Left lung (tissue), 10 donors: ENCODE results near the gene GADD45G. TPM values are rescaled to one million over a fixed set of nuclear protein-coding genes. Genes with fewer than 3 reads are reported as not detected.

Experiments
- ATAC-seq: fragments of 200-7000 bp; cut with Tn5 transposase; one replicate; pipeline ENCODE4 v1.9.1; 2020; ENCODE audit warnings: moderate library complexity
- DNase-seq, 4 donors: peaks; one replicate each; pipeline ENCODE4 v3.0.0-alpha.2; 2013 to 2020
- H3K27ac ChIP-seq, 2 donors: fragments of 200-600 bp; sonication (generic) in 1 of 2; one replicate each; pipeline versions ENCODE4 v1.5.0 to v1.8.0; 2020 to 2021
- H3K27me3 ChIP-seq, 2 donors: fragments of 200-600 bp; sonication (generic) in 1 of 2; one replicate each; pipeline versions ENCODE4 v1.5.0 to v1.8.0; 2020 to 2021
- H3K36me3 ChIP-seq, 2 donors: fragments of 200-600 bp; sonication (generic) in 1 of 2; one replicate each; pipeline versions ENCODE4 v1.5.0 to v1.8.0; 2020 to 2021
- H3K4me1 ChIP-seq, 2 donors: fragments of 200-600 bp; one replicate each; pipeline ENCODE4 v1.8.0; 2021
- H3K4me3 ChIP-seq, 2 donors: fragments of 200-600 bp; sonication (generic) in 1 of 2; one replicate each; pipeline versions ENCODE4 v1.5.0 to v1.8.0; 2020 to 2021; ENCODE audit warnings: mild to moderate bottlenecking in 1 of 2
- H3K9me3 ChIP-seq, 2 donors: fragments of 200-600 bp; sonication (generic) in 1 of 2; one replicate each; pipeline versions ENCODE4 v1.5.0 to v1.8.0; 2020 to 2021
- intact Hi-C, 2 donors: fragments of 100-400 bp; cut with DNase I; formaldehyde crosslinking; loops; one replicate each; pipeline versions ENCODE4 v1.11.2 to v1.14.2; 2022
- polyA plus RNA-seq, 6 donors: library from polyadenylated mRNA; unstranded; fragments of 120-200 nt; gene quantifications; one replicate each; pipeline ENCODE4 v1.2.1, GENCODE V29; 2013; ENCODE audit not compliant: insufficient read length in 6 of 6
- total RNA-seq, 2 donors: library from RNA; stranded (reverse); fragmentation: NEBNext Ultra II Directional; extraction: Animal tissue kit (Norgen Biotek cat#: 25700); gene quantifications; one replicate each; pipeline ENCODE4 v1.2.1, GENCODE V29; 2021
- TF ChIP-seq, protein P1 (sequence below), 2 donors: fragments of 200-600 bp; sonication (generic) in 1 of 2; IDR thresholded peaks; one replicate each; pipeline versions ENCODE4 v1.5.0 to v1.8.0; 2021; ENCODE audit warnings: antibody characterized with exemption in 2 of 2
- donor health status: DM: no; HTN: yes; CAD: no.
- donor health status: DM: no; HTN: no; CAD: no.

The GADD45G gene
- total and polyA plus RNA-seq, 8 donors, result 3.9 to 12.6 (median 4.9) TPM

DNA sequence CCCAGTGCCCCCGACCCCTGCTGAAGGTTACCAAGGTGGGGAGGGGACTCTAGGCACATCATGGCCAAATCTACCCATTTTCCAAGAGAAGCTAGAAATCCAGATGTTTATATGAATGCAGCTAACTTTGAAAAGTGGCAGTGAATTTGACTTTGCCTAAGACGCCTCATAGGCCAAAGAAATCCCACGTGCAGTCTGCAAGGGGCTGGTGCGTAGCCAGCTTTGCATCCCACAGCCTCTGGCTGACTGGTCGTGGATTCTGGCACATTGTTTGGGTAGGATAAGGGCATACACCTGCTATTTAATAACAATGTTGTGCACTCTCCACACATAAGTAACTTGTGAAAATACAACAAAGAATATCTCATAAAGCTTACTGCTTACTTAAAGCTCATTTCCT, 3.5 kb upstream of the GADD45G start:
- Histone ChIP-seq H3K36me3 (no peaks in the 10 kb centered on the region), H3K27me3 (peaks cover 0 to 16% of the 10 kb centered on the region in 2 donors), H3K4me3 (no peak overlapping the region), H3K4me1 (peaks cover 18 to 35% of the 10 kb centered on the region in 2 donors), H3K9me3 (no peaks in the 10 kb centered on the region), H3K27ac (no peak overlapping the region)
- intact Hi-C loops, result loop anchor here in 1 of 2 donors (5.0 kb wide), 1 partner anchor 321 kb away; no protein-coding TSS in a partner anchor
- ATAC-seq (no peak), DNase-seq (no peak)
- TF ChIP-seq, protein P1, sequence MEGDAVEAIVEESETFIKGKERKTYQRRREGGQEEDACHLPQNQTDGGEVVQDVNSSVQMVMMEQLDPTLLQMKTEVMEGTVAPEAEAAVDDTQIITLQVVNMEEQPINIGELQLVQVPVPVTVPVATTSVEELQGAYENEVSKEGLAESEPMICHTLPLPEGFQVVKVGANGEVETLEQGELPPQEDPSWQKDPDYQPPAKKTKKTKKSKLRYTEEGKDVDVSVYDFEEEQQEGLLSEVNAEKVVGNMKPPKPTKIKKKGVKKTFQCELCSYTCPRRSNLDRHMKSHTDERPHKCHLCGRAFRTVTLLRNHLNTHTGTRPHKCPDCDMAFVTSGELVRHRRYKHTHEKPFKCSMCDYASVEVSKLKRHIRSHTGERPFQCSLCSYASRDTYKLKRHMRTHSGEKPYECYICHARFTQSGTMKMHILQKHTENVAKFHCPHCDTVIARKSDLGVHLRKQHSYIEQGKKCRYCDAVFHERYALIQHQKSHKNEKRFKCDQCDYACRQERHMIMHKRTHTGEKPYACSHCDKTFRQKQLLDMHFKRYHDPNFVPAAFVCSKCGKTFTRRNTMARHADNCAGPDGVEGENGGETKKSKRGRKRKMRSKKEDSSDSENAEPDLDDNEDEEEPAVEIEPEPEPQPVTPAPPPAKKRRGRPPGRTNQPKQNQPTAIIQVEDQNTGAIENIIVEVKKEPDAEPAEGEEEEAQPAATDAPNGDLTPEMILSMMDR (IDR thresholded peaks at IDR 0.05), result no peak

DNA sequence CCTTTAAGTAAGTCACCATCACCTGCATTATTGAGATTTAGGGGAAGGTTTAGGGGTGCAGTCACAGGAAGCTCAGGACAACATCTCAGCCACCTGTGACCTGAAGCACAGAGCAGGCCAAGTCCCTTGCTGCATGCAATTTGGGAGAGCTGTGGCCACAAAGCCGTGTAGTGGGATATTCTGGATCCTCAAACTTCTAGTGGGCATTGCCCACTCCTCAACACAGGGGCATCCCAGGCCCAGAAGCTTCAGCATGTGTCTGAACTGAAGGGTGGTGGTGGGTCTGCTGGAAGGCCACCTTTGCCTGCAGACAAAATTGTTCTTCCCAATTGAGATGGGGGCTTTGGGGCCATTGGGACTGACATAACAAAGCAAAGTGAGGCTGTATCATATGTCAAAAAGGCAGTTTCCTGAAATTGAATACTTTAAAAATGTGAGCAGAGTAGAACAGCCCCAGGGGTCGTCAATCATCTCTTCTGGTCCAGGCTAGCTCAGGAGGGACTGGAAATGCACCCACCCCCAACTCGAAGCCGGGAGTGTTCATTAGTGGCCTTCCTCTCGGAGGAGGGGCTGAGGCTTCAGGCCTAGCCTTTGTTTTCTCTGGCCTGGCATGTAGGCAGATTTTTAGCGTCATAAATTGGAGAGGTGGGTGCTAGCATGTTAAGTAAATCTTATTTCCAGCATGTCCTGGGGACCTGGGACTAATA, 2.8 kb upstream of the GADD45G start:
- H3K4me3 ChIP-seq, result no peak overlapping the region
- DNase-seq, result no peak
- intact Hi-C loops, result loop anchor here in 1 of 2 donors (2.0 to 5.0 kb wide), 2 partner anchors 320 to 497 kb away; no protein-coding TSS in a partner anchor
- peaks cover 21 to 42% of the 10 kb centered on the region in 2 donors for H3K4me1 ChIP-seq
- H3K27ac ChIP-seq, result no peak overlapping the region
- H3K9me3 ChIP-seq, result no peaks in the 10 kb centered on the region
- no peaks in the 10 kb centered on the region for H3K36me3 ChIP-seq
- TF ChIP-seq, protein P1 (IDR thresholded peaks at IDR 0.05), result no peak
- peaks cover 0 to 16% of the 10 kb centered on the region in 2 donors for H3K27me3 ChIP-seq
- ATAC-seq, result no peak

DNA sequence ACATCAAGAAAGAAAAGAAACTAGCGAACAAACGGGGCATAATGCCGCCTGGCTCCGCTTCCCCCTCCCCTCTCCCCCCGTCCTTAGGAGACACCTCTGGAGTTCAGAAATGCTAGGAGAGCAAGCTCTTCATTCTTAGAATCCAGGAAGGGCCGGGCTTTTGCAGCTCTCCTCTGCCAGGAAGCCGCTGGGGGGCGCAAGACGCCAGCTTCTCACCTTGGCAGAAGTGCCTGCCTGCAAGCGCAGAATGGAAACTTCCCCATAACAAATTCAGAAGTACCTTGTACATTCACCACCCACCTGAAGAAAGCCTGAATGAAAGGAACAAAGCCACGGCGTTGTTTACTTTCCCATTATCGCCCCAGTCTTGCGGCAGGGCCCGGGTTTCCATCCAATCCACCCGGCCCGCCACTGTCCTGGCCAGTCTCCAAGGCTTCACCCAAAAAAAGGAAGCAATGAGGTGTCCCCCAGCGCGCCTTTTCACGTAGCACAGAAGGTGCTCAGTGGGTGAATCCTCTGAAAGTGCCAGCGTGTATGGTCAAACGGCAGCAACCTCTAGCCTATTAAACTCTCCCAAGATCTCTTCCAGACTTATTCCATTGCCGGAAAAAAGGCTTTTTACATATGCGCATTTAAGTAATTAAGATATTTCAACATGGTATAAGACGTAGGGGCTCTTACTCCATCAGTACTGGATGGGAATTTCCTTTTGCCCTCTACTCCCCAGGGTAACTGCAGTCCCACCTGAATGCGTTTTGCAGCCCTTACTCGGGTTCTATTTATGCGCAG, 1.6 kb upstream of the GADD45G start:
- peak overlapping the region; percentile 23 to 94 for H3K27ac ChIP-seq
- no peaks in the 10 kb centered on the region for H3K9me3 ChIP-seq
- TF ChIP-seq, protein P1 (IDR thresholded peaks at IDR 0.05), result peak; percentile 75 to 86
- peak overlapping the region; percentile 61 to 76 for H3K4me3 ChIP-seq
- ATAC-seq, result peak; percentile 53
- intact Hi-C loops, result loop anchor here in 1 of 2 donors (2.0 to 5.0 kb wide), 2 partner anchors 319 to 496 kb away; no protein-coding TSS in a partner anchor
- no peaks in the 10 kb centered on the region for H3K36me3 ChIP-seq
- peaks cover 21 to 48% of the 10 kb centered on the region in 2 donors for H3K4me1 ChIP-seq
- H3K27me3 ChIP-seq, result peaks cover 0 to 16% of the 10 kb centered on the region in 2 donors
- peak; percentile 83 to 97 (median 92) for DNase-seq

DNA sequence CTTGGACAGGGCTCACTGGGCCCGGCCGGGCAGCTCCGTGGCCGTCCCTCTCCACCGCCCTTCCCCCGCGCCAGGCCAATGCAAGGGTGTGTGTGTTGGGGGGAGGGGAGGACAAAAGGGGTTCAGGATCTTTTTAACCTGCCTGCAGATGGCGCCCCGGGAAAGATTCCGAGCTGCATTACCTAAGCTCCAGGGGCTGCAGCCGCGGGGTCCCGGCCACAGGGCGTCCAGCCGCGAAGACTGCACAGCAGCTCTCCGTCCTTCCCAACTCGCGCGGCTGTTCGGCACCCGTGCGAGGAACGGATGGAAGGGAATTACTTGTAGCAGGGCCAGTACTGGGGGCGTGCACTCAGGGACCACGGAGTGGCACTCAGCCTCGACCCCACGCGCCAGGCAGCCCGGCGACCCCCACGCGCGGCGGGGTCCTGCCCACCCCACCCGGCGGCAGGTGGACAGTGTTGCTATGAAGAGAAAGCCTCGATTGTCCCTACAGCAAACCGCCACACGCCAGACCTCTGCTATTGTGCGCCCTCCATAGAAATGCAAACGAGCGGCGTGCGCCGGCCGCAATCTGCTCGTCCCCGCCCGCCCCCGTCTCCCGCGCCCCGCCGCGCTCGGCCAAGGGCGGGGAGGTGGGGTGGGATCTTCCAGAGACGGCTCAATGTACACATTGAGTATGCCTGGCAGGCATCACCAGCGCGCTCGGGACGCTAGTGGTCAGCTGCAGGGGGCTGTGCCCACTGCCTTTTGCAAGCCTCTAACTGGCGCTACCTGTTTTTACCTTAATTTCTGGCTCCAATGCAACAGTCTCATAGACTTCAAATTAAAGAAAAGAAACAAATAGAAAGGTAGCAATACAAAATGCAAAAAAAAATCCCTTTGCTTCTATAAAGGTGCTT, 796 bp upstream of the GADD45G start:
- Histone ChIP-seq H3K4me3 (peak overlapping the region; percentile 61 to 76), H3K27ac (peak overlapping the region; percentile 23 to 94), H3K9me3 (no peaks in the 10 kb centered on the region), H3K36me3 (no peaks in the 10 kb centered on the region), H3K4me1 (peaks cover 21 to 48% of the 10 kb centered on the region in 2 donors), H3K27me3 (peaks cover 0 to 16% of the 10 kb centered on the region in 2 donors)
- DNase-seq (peak; percentile 68 to 89 (median 79)), ATAC-seq (peak; percentile 57)
- TF ChIP-seq, protein P1 (IDR thresholded peaks at IDR 0.05), result peak in 1 of 2 donors; percentile 27
- intact Hi-C loops, result loop anchor here in 1 of 2 donors (2.0 to 5.0 kb wide), 2 partner anchors 318 to 495 kb away; no protein-coding TSS in a partner anchor
